SK-N-SH (cell line): Measurements from ENCODE around the gene CLASRP.

ENCODE experiments used
- CTCF ChIP-seq: fragments of 200-600 bp; sonication (generic); IDR thresholded peaks from 2 replicates; pipeline ENCODE4 v1.6.1; 2017; ENCODE audit warnings: antibody characterized with exemption, mild to moderate bottlenecking, moderate library complexity
- EZH2phosphoT487 ChIP-seq: fragments of 200-600 bp; sonication (generic); IDR thresholded peaks from 2 replicates; pipeline ENCODE4 v1.6.1; 2017; ENCODE audit warnings: low read depth, mixed run types, mild to moderate bottlenecking, antibody characterized with exemption, moderate library complexity, borderline replicate concordance
- TAF1 ChIP-seq: IDR thresholded peaks from 2 replicates; pipeline ENCODE4 v1.6.1; 2012; ENCODE audit warnings: low read depth, mild to moderate bottlenecking, low read length, moderate library complexity, borderline replicate concordance
- USF2 ChIP-seq: fragments of 150-350 bp; IDR thresholded peaks from 2 replicates; pipeline ENCODE4 v1.6.1; 2017; ENCODE audit warnings: antibody characterized with exemption, low read length, low read depth, borderline replicate concordance

GRCh38 chr19:45098521-45099466 is 59.9 kb downstream of the CLASRP start:
- TF ChIP-seq USF2 (no peak), TAF1 (no peak), EZH2phosphoT487 (no peak), CTCF (no peak)
